HepG2 (cell line): ENCODE results near the gene PLEKHG4. TPM values are rescaled to one million over a fixed set of nuclear protein-coding genes. Genes with fewer than 3 reads are reported as not detected.

Experiments used
- DDIT3 ChIP-seq: sonication (generic); formaldehyde crosslinking; IDR thresholded peaks from 2 replicates; pipeline ENCODE4 v1.4.0; 2020; ENCODE audit warnings: mild to moderate bottlenecking, missing genetic modification reagents
- JUNB ChIP-seq: sonication (generic); formaldehyde crosslinking; IDR thresholded peaks from 2 replicates; pipeline ENCODE4 v1.8.0; 2022; ENCODE audit warnings: missing genetic modification reagents, mild to moderate bottlenecking, borderline replicate concordance
- NFE2L2 ChIP-seq: fragments of 150-350 bp; IDR thresholded peaks from 2 replicates; pipeline ENCODE4 v1.6.1; 2014; ENCODE audit warnings: low read length
- RXRA ChIP-seq: sonication (generic); formaldehyde crosslinking; IDR thresholded peaks from 2 replicates; pipeline ENCODE4 v1.5.1; 2020; ENCODE audit warnings: missing genetic modification reagents
- TEAD3 ChIP-seq: optimal IDR thresholded peaks from 2 replicates; pipeline ENCODE3; 2016; ENCODE audit warnings: borderline replicate concordance
- TRIM24 ChIP-seq: sonication (generic); formaldehyde crosslinking; IDR thresholded peaks from 2 replicates; pipeline ENCODE4 v1.8.0; 2022; ENCODE audit warnings: mild to moderate bottlenecking, missing genetic modification reagents
- ZC3H13 ChIP-seq: sonication (generic); formaldehyde crosslinking; IDR thresholded peaks from 2 replicates; pipeline ENCODE4 v1.8.1; 2023; ENCODE audit warnings: mild to moderate bottlenecking, missing genetic modification reagents, moderate library complexity
- ZFP36 ChIP-seq: fragments of 150-350 bp; IDR thresholded peaks from 2 replicates; pipeline ENCODE4 v1.6.1; 2018; ENCODE audit warnings: borderline replicate concordance, low read length, low read depth; ENCODE audit not compliant: partially characterized antibody
- ZFP90 ChIP-seq: sonication (generic); formaldehyde crosslinking; IDR thresholded peaks from 2 replicates; pipeline ENCODE4 v1.8.0; 2022; ENCODE audit warnings: missing genetic modification reagents, mild to moderate bottlenecking, inconsistent platforms, borderline replicate concordance
- ZNF274 ChIP-seq: sonication (generic); formaldehyde crosslinking; IDR thresholded peaks from 2 replicates; pipeline ENCODE4 v1.5.1; 2020; ENCODE audit warnings: mild to moderate bottlenecking, missing genetic modification reagents
- ZNF530 ChIP-seq: sonication (generic); formaldehyde crosslinking; IDR thresholded peaks from 2 replicates; pipeline ENCODE4 v1.5.0; 2020; ENCODE audit warnings: low read depth, mild to moderate bottlenecking, missing genetic modification reagents
- ZNF597 ChIP-seq: sonication (generic); formaldehyde crosslinking; IDR thresholded peaks from 2 replicates; pipeline ENCODE4 v1.5.0; 2020; ENCODE audit warnings: missing genetic modification reagents
- ZNF720 ChIP-seq: sonication (generic); formaldehyde crosslinking; IDR thresholded peaks from 2 replicates; pipeline ENCODE4 v1.4.0; 2020; ENCODE audit warnings: missing genetic modification reagents
- polyA plus RNA-seq, 8 experiments: library from polyadenylated mRNA; depleted of rRNA in 3 of 8; stranded (reverse) in 7 of 8; unstranded in 1 of 8; fragments of >200 nt; fragmentation: Illumina TruSeq in 4 of 8; extraction: Trizol in 4 of 8; gene quantifications; 2 replicates each; pipeline versions ENCODE4 v1.2.1 to v1.2.3, GENCODE V29; 2011 to 2016; ENCODE audit warnings: low read depth in 4 of 8, missing spikeins in 1 of 8, mixed read lengths in 1 of 8; ENCODE audit not compliant: insufficient read depth in 1 of 8
- total RNA-seq, 5 experiments: library from RNA; depleted of rRNA; stranded (reverse); fragments of >200 nt; fragmentation: Illumina TruSeq; extraction: Trizol; gene quantifications; 2 replicates each; pipeline ENCODE4 v1.2.3, GENCODE V29; 2016; ENCODE audit warnings: low read depth in 1 of 5
- TF ChIP-seq, protein P1 (sequence below): sonication (generic); formaldehyde crosslinking; IDR thresholded peaks from 2 replicates; pipeline ENCODE4 v1.4.0; 2020; ENCODE audit warnings: missing genetic modification reagents
- TF ChIP-seq, protein P2 (sequence below): sonication (generic); formaldehyde crosslinking; IDR thresholded peaks from 2 replicates; pipeline ENCODE4 v1.5.1; 2020; ENCODE audit warnings: missing genetic modification reagents, mild to moderate bottlenecking, borderline replicate concordance
- TF ChIP-seq, protein P3 (sequence below): sonication (generic); formaldehyde crosslinking; IDR thresholded peaks from 2 replicates; pipeline ENCODE4 v1.4.0; 2020; ENCODE audit warnings: mild to moderate bottlenecking, missing genetic modification reagents, borderline replicate concordance

Gene PLEKHG4
- total and polyA plus RNA-seq, 2 of the 13 experiments (the other 11 are each of a cell fraction or from before 2014, with no cell fraction given): 7.1 to 13.6 TPM

DNA sequence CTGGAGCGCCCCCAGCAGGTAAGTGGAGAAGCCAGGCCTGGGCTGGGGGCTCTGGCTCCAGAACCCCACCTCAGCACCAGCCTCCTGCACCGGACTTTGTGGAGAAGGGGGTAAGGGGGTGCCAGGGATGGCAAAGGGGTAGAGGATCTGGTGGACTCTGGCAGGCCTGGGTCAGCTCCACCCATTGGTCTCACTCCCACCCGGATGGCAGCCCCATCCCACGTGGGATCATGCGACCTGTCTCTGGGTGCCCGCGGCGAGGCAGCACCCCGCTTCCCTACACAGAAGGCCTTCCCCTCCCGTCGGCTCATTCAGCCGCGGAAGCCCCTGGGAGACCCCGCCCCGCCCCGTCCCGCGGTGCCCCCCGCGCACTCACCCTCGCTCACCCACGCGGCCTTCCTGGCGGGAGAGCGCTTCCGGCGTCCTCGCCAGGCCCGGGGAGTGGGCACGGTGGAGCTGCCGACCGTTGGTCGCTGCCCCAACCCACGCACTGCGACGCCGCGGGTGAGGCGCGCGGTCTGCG lies 498 bp upstream of the PLEKHG4 start (continued):
- TF ChIP-seq, protein P1, sequence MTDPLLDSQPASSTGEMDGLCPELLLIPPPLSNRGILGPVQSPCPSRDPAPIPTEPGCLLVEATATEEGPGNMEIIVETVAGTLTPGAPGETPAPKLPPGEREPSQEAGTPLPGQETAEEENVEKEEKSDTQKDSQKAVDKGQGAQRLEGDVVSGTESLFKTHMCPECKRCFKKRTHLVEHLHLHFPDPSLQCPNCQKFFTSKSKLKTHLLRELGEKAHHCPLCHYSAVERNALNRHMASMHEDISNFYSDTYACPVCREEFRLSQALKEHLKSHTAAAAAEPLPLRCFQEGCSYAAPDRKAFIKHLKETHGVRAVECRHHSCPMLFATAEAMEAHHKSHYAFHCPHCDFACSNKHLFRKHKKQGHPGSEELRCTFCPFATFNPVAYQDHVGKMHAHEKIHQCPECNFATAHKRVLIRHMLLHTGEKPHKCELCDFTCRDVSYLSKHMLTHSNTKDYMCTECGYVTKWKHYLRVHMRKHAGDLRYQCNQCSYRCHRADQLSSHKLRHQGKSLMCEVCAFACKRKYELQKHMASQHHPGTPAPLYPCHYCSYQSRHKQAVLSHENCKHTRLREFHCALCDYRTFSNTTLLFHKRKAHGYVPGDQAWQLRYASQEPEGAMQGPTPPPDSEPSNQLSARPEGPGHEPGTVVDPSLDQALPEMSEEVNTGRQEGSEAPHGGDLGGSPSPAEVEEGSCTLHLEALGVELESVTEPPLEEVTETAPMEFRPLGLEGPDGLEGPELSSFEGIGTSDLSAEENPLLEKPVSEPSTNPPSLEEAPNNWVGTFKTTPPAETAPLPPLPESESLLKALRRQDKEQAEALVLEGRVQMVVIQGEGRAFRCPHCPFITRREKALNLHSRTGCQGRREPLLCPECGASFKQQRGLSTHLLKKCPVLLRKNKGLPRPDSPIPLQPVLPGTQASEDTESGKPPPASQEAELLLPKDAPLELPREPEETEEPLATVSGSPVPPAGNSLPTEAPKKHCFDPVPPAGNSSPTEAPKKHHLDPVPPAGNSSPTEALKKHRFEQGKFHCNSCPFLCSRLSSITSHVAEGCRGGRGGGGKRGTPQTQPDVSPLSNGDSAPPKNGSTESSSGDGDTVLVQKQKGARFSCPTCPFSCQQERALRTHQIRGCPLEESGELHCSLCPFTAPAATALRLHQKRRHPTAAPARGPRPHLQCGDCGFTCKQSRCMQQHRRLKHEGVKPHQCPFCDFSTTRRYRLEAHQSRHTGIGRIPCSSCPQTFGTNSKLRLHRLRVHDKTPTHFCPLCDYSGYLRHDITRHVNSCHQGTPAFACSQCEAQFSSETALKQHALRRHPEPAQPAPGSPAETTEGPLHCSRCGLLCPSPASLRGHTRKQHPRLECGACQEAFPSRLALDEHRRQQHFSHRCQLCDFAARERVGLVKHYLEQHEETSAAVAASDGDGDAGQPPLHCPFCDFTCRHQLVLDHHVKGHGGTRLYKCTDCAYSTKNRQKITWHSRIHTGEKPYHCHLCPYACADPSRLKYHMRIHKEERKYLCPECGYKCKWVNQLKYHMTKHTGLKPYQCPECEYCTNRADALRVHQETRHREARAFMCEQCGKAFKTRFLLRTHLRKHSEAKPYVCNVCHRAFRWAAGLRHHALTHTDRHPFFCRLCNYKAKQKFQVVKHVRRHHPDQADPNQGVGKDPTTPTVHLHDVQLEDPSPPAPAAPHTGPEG (CRISPR knock-in tag): peak; percentile 48
- TF ChIP-seq RXRA (CRISPR knock-in tag): peak; percentile 72; the same call in 1 of the 2 replicates
- TF ChIP-seq TRIM24 (CRISPR knock-in tag): no peak
- no peak for TF ChIP-seq NFE2L2
- TF ChIP-seq TEAD3 (CRISPR knock-in tag): peak; percentile 30
- no peak for TF ChIP-seq ZNF597 (CRISPR knock-in tag)
- no peak for TF ChIP-seq ZNF530 (CRISPR knock-in tag)
- TF ChIP-seq, protein P2, sequence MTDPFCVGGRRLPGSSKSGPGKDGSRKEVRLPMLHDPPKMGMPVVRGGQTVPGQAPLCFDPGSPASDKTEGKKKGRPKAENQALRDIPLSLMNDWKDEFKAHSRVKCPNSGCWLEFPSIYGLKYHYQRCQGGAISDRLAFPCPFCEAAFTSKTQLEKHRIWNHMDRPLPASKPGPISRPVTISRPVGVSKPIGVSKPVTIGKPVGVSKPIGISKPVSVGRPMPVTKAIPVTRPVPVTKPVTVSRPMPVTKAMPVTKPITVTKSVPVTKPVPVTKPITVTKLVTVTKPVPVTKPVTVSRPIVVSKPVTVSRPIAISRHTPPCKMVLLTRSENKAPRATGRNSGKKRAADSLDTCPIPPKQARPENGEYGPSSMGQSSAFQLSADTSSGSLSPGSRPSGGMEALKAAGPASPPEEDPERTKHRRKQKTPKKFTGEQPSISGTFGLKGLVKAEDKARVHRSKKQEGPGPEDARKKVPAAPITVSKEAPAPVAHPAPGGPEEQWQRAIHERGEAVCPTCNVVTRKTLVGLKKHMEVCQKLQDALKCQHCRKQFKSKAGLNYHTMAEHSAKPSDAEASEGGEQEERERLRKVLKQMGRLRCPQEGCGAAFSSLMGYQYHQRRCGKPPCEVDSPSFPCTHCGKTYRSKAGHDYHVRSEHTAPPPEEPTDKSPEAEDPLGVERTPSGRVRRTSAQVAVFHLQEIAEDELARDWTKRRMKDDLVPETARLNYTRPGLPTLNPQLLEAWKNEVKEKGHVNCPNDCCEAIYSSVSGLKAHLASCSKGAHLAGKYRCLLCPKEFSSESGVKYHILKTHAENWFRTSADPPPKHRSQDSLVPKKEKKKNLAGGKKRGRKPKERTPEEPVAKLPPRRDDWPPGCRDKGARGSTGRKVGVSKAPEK (CRISPR knock-in tag): no peak
- no peak for TF ChIP-seq ZNF720
- TF ChIP-seq DDIT3 (CRISPR knock-in tag): no peak
- TF ChIP-seq ZNF274 (CRISPR knock-in tag): no peak
- no peak for TF ChIP-seq ZFP36
- no peak for TF ChIP-seq JUNB (CRISPR knock-in tag)
- TF ChIP-seq, protein P3, sequence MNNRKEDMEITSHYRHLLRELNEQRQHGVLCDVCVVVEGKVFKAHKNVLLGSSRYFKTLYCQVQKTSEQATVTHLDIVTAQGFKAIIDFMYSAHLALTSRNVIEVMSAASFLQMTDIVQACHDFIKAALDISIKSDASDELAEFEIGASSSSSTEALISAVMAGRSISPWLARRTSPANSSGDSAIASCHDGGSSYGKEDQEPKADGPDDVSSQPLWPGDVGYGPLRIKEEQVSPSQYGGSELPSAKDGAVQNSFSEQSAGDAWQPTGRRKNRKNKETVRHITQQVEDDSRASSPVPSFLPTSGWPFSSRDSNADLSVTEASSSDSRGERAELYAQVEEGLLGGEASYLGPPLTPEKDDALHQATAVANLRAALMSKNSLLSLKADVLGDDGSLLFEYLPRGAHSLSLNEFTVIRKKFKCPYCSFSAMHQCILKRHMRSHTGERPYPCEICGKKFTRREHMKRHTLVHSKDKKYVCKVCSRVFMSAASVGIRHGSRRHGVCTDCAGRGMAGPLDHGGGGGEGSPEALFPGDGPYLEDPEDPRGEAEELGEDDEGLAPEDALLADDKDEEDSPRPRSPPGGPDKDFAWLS (CRISPR knock-in tag): no peak
- no peak for TF ChIP-seq ZC3H13 (CRISPR knock-in tag)
- peak; percentile 57; the same call in 1 of the 2 replicates for TF ChIP-seq ZFP90 (CRISPR knock-in tag)
